Neural cell (in vitro differentiated cells): ENCODE results near the gene DIO2. TPM values are rescaled to one million over a fixed set of nuclear protein-coding genes. Genes with fewer than 3 reads are reported as not detected.

Experiments
- H2AFZ ChIP-seq: fragments of 200-600, 300-800 bp; sonication (generic), shearing (Covaris generic); 2 replicates; pipeline ENCODE4 v1.6.0; 2014; ENCODE audit warnings: low read depth, mild to moderate bottlenecking, antibody characterized with exemption, low read length, moderate library complexity
- H3F3A ChIP-seq: fragments of 200-600 bp; shearing (Covaris generic); 2 replicates; pipeline ENCODE4 v1.6.1; 2016; ENCODE audit warnings: mild to moderate bottlenecking, moderate library complexity, mixed read lengths, antibody characterized with exemption, low read length; ENCODE audit not compliant: insufficient read depth, poor library complexity, severe bottlenecking
- H3K27ac ChIP-seq: fragments of 200-600, 300-800 bp; sonication (generic), shearing (Covaris generic); 2 replicates; pipeline ENCODE4 v1.5.1; 2014; ENCODE audit warnings: mild to moderate bottlenecking, low read length, moderate library complexity
- H3K27me3 ChIP-seq: fragments of 300-800, 200-600 bp; sonication (generic), shearing (Covaris generic); 2 replicates; pipeline ENCODE4 v1.6.0; 2014; ENCODE audit warnings: mild to moderate bottlenecking, low read depth, low read length, moderate library complexity; ENCODE audit not compliant: insufficient read depth
- H3K36me3 ChIP-seq: fragments of 300-800, 200-600 bp; sonication (generic), shearing (Covaris generic); 2 replicates; pipeline ENCODE4 v1.5.1; 2014; ENCODE audit warnings: mild to moderate bottlenecking, antibody characterized with exemption, low read length, moderate library complexity; ENCODE audit not compliant: insufficient read depth
- H3K4me2 ChIP-seq: fragments of 300-800, 200-600 bp; sonication (generic), shearing (Covaris generic); 2 replicates; pipeline ENCODE4 v1.6.0; 2014; ENCODE audit warnings: mild to moderate bottlenecking, low read length
- H3K4me3 ChIP-seq: fragments of 300-800, 200-600 bp; sonication (generic), shearing (Covaris generic); 2 replicates; pipeline ENCODE4 v1.5.1; 2014; ENCODE audit warnings: mild to moderate bottlenecking, low read length, moderate library complexity
- H3K79me2 ChIP-seq: fragments of 200-600 bp; shearing (Covaris generic); replicated peaks from 2 replicates; pipeline ENCODE4 v1.6.0; 2014; ENCODE audit warnings: mild to moderate bottlenecking, low read length, moderate library complexity; ENCODE audit not compliant: insufficient read depth
- H3K9ac ChIP-seq: fragments of 300-800, 200-600 bp; sonication (generic), shearing (Covaris generic); 2 replicates; pipeline ENCODE4 v1.6.1; 2016; ENCODE audit warnings: mild to moderate bottlenecking, low read length, mixed read lengths
- H3K9me2 ChIP-seq: fragments of 200-600 bp; shearing (Covaris generic); 2 replicates; pipeline ENCODE4 v1.6.1; 2016; ENCODE audit warnings: mild to moderate bottlenecking, low read length, mixed read lengths; ENCODE audit not compliant: insufficient read depth
- H3K9me3 ChIP-seq: fragments of 200-600, 300-800 bp; sonication (generic), shearing (Covaris generic); 2 replicates; pipeline ENCODE4 v1.6.1; 2016; ENCODE audit warnings: mild to moderate bottlenecking, mixed run types, low read length, moderate library complexity, mixed read lengths
- H4K20me1 ChIP-seq: fragments of 200-600 bp; shearing (Covaris generic); 2 replicates; pipeline ENCODE4 v1.6.1; 2016; ENCODE audit warnings: mild to moderate bottlenecking, mixed run types; ENCODE audit not compliant: insufficient read depth
- EP300 ChIP-seq: fragments of 450-650 bp; conservative IDR thresholded peaks from 2 replicates; pipeline ENCODE4 v1.6.1; 2014; ENCODE audit warnings: antibody characterized with exemption, mild to moderate bottlenecking, moderate library complexity; ENCODE audit not compliant: poor library complexity, severe bottlenecking
- EZH2 ChIP-seq: fragments of 200-600, 300-800 bp; shearing (Covaris generic), sonication (generic); IDR thresholded peaks from 2 replicates; pipeline ENCODE4 v1.6.1; 2014; ENCODE audit warnings: antibody characterized with exemption, low read length, borderline replicate concordance, mild to moderate bottlenecking; ENCODE audit not compliant: insufficient read depth, poor library complexity, severe bottlenecking
- MXI1 ChIP-seq: fragments of 450-650 bp; conservative IDR thresholded peaks from 2 replicates; pipeline ENCODE4 v1.6.1; 2014; ENCODE audit warnings: antibody characterized with exemption, mild to moderate bottlenecking; ENCODE audit not compliant: poor library complexity, severe bottlenecking
- POLR2AphosphoS5 ChIP-seq: IDR thresholded peaks from 2 replicates; pipeline ENCODE4 v1.6.1; 2012
- RAD21 ChIP-seq: fragments of 450-650 bp; conservative IDR thresholded peaks from 2 replicates; pipeline ENCODE4 v1.6.1; 2014; ENCODE audit warnings: antibody characterized with exemption, mild to moderate bottlenecking, moderate library complexity
- SMC3 ChIP-seq: fragments of 450-650 bp; conservative IDR thresholded peaks from 2 replicates; pipeline ENCODE4 v1.6.1; 2014; ENCODE audit warnings: antibody characterized with exemption, mild to moderate bottlenecking, moderate library complexity; ENCODE audit not compliant: poor library complexity
- TAF1 ChIP-seq: IDR thresholded peaks from 2 replicates; pipeline ENCODE4 v1.6.1; 2012; ENCODE audit warnings: low read depth
- polyA plus RNA-seq: library from polyadenylated mRNA; depleted of rRNA; stranded (reverse); fragments of >200 nt; gene quantifications from 2 replicates; pipeline ENCODE4 v1.2.3, GENCODE V29; 2014
- TF ChIP-seq, protein P1 (sequence below): fragments of 450-650 bp; IDR thresholded peaks from 2 replicates; pipeline ENCODE4 v1.5.1; 2014; ENCODE audit warnings: antibody characterized with exemption, mild to moderate bottlenecking, moderate library complexity; ENCODE audit not compliant: poor library complexity, severe bottlenecking
- TF ChIP-seq, protein P2 (sequence below): IDR thresholded peaks from 2 replicates; pipeline ENCODE4 v1.6.1; 2012; ENCODE audit warnings: borderline replicate concordance

The DIO2 gene
- polyA plus RNA-seq, 1 donor from 2014 or later: 1.3 TPM

DNA sequence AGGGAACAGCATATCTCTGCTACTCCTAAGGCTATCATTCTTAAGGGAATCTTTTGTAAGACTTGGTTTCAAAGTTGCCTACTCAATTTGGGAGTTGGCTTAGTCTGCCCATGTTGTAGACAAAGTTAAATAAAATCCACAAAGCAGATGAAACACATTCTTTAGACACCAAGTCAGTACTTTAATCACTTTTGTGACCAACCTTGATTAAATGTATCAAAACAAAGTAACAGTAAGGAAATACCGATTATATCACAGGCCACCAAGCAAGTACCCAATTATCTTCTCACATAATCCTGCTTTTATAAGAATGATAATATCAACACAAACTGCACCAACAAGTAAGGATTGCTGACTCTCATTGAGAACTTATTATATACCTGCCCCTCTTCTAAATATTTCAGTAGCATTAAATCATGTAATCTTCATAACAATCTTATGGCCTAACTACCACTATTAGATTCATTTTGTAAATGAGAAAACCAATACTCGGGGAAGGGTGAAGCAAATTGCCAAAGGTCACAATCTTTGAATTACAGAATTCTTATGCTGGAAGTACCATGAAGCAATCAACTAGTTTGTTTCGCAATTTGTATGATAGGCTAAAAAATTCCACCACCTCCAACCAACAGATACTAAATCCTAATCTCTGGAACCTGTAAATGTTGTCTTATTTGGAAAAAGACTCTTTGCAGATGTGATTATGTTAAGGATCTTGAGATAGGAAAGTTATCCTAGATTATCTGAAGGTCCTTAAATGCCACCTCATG lies 12.6 kb upstream of the DIO2 start:
- no peaks in the 10 kb centered on the region for H3K36me3 ChIP-seq
- H3K9me2 ChIP-seq: no peaks in the 10 kb centered on the region
- H3K9me3 ChIP-seq: no peaks in the 10 kb centered on the region
- no peak overlapping the region for H2AFZ ChIP-seq
- no peak overlapping the region for H3K9ac ChIP-seq
- H3K4me3 ChIP-seq: no peak overlapping the region
- H3K27me3 ChIP-seq: no peaks in the 10 kb centered on the region
- H3K79me2 ChIP-seq: no peaks in the 10 kb centered on the region
- no peak overlapping the region for H3K27ac ChIP-seq
- no peaks in the 10 kb centered on the region for H3F3A ChIP-seq
- H3K4me2 ChIP-seq: no peak overlapping the region
- no peaks in the 10 kb centered on the region for H4K20me1 ChIP-seq
- TF ChIP-seq RAD21: no peak
- TF ChIP-seq, protein P1, sequence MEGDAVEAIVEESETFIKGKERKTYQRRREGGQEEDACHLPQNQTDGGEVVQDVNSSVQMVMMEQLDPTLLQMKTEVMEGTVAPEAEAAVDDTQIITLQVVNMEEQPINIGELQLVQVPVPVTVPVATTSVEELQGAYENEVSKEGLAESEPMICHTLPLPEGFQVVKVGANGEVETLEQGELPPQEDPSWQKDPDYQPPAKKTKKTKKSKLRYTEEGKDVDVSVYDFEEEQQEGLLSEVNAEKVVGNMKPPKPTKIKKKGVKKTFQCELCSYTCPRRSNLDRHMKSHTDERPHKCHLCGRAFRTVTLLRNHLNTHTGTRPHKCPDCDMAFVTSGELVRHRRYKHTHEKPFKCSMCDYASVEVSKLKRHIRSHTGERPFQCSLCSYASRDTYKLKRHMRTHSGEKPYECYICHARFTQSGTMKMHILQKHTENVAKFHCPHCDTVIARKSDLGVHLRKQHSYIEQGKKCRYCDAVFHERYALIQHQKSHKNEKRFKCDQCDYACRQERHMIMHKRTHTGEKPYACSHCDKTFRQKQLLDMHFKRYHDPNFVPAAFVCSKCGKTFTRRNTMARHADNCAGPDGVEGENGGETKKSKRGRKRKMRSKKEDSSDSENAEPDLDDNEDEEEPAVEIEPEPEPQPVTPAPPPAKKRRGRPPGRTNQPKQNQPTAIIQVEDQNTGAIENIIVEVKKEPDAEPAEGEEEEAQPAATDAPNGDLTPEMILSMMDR: no peak
- TF ChIP-seq POLR2AphosphoS5: no peak
- no peak for TF ChIP-seq SMC3
- TF ChIP-seq, protein P2, sequence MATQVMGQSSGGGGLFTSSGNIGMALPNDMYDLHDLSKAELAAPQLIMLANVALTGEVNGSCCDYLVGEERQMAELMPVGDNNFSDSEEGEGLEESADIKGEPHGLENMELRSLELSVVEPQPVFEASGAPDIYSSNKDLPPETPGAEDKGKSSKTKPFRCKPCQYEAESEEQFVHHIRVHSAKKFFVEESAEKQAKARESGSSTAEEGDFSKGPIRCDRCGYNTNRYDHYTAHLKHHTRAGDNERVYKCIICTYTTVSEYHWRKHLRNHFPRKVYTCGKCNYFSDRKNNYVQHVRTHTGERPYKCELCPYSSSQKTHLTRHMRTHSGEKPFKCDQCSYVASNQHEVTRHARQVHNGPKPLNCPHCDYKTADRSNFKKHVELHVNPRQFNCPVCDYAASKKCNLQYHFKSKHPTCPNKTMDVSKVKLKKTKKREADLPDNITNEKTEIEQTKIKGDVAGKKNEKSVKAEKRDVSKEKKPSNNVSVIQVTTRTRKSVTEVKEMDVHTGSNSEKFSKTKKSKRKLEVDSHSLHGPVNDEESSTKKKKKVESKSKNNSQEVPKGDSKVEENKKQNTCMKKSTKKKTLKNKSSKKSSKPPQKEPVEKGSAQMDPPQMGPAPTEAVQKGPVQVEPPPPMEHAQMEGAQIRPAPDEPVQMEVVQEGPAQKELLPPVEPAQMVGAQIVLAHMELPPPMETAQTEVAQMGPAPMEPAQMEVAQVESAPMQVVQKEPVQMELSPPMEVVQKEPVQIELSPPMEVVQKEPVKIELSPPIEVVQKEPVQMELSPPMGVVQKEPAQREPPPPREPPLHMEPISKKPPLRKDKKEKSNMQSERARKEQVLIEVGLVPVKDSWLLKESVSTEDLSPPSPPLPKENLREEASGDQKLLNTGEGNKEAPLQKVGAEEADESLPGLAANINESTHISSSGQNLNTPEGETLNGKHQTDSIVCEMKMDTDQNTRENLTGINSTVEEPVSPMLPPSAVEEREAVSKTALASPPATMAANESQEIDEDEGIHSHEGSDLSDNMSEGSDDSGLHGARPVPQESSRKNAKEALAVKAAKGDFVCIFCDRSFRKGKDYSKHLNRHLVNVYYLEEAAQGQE: no peak
- TF ChIP-seq EP300: no peak
- no peak for TF ChIP-seq MXI1
- TF ChIP-seq EZH2: no peak
- TF ChIP-seq TAF1: no peak

DNA sequence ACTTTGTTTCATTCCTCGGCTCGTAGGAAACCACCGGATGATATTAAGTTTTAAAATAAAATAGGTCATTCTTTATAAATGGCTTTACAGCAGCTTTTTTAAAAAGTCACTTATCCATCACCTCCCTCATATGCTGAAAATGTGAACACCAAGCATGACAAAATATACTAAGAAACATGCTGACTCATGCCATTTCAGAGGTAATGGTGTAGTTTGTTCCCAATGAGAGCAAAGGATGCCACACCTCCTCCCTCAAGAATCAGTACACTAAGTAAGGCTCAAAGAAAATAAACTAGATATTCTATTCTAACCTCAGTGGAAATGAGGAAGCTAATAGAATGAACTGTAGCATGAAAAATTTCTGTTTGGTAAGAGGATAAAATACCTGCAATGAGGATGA lies 5.5 kb upstream of the DIO2 start:
- H3K9me3 ChIP-seq: no peaks in the 10 kb centered on the region

More for the DNA sequence above, 5.5 kb upstream of the DIO2 start:
- Histone ChIP-seq H3K27ac (no peak overlapping the region), H2AFZ (no peak overlapping the region), H3K27me3 (no peaks in the 10 kb centered on the region), H4K20me1 (no peaks in the 10 kb centered on the region), H3K4me3 (no peak overlapping the region), H3K9me2 (no peaks in the 10 kb centered on the region), H3K9ac (no peak overlapping the region), H3K36me3 (no peaks in the 10 kb centered on the region), H3F3A (no peaks in the 10 kb centered on the region), H3K79me2 (no peaks in the 10 kb centered on the region), H3K4me2 (no peak overlapping the region)
- no peak for TF ChIP-seq MXI1
